GM12865 (cell line): ENCODE results near the gene MIEF1.

Experiments used
- DNase-seq: peaks from one replicate; pipeline ENCODE4 v3.0.0; 2010; ENCODE audit warnings: low read depth
- H3K4me3 ChIP-seq: 2 replicates; pipeline ENCODE4 v1.5.1; 2011; ENCODE audit warnings: mild to moderate bottlenecking, low read depth, low read length, control low read depth
- TF ChIP-seq, protein P1 (sequence below): IDR thresholded peaks from 2 replicates; pipeline ENCODE4 v1.5.1; 2011; ENCODE audit warnings: low read length, control low read depth, low read depth, inconsistent platforms; ENCODE audit not compliant: insufficient read depth; ENCODE audit errors: missing control alignments

Gene MIEF1

GRCh38 chr22:39466228-39467006 is 35.7 kb upstream of the MIEF1 start:
- DNase-seq = no peak
- TF ChIP-seq, protein P1, sequence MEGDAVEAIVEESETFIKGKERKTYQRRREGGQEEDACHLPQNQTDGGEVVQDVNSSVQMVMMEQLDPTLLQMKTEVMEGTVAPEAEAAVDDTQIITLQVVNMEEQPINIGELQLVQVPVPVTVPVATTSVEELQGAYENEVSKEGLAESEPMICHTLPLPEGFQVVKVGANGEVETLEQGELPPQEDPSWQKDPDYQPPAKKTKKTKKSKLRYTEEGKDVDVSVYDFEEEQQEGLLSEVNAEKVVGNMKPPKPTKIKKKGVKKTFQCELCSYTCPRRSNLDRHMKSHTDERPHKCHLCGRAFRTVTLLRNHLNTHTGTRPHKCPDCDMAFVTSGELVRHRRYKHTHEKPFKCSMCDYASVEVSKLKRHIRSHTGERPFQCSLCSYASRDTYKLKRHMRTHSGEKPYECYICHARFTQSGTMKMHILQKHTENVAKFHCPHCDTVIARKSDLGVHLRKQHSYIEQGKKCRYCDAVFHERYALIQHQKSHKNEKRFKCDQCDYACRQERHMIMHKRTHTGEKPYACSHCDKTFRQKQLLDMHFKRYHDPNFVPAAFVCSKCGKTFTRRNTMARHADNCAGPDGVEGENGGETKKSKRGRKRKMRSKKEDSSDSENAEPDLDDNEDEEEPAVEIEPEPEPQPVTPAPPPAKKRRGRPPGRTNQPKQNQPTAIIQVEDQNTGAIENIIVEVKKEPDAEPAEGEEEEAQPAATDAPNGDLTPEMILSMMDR = no peak
- H3K4me3 ChIP-seq = no peak overlapping the region

DNA sequence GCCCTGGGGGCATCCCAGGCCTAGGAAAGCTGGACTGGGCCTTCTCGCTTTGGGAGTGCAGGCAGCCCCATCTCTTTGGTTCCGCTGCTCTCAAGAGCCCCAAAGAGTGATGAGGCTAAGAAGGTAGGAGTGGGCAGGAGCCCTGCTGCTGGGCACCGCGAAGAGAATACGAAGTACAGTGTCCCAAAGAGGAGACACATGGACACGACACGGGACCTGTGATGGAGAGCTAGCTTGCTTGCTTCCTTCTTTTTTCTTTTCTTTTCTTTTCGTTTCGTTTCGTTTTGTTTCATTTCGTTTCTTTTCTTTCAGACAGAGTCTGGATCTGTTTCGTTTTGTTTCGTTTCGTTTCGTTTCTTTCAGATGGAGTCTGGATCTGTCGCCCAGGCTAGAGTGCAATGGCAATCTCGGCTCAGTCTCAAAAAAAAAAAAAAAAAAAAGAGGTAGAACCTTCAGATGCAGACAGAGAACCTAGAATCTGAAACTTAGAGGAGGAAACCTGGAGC is 34.6 kb upstream of the MIEF1 start:
- no peak for DNase-seq
- TF ChIP-seq, protein P1 = no peak
- no peak overlapping the region for H3K4me3 ChIP-seq

DNA sequence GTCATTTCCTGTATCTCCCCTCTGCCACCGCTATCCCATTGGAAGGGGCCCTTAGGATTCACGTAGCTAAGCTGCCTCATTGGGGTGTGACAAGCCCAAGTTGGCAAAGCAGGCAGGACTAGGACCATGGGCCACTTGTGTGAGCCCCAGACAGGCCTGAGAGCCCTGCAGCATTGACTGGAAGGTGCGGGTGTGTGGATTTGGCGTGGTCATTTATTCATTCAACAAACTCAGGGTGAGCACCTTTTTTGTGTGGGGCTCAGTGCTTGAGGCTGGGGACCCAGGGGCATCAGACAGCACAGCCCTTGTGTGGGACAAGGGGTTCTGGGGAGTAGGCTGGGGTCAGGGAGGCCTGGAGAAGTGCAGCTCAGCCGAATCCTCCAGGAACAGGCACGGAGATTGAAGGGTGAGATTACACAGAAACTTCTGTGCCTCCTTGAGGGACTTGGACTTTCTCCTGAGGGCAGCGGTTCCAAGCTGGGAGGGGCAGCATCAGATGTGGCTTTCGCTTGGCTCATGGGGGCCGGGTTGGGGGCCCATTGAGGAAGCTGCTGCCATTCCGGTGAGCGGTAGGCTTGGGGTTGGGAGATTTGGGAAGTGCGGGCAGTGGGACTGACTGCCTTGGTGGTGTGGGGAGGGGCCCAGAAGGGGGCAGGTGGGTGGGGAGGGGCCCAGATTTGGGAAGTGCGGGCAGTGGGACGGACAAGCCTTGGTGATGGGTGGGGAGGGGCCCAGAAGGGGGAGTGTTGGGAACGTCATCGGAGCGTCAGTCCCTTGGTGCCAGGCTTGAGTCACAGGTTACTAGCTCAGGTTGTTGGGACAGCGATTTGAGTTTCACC is 33.4 kb upstream of the MIEF1 start:
- no peak for DNase-seq
- no peak overlapping the region for H3K4me3 ChIP-seq
- TF ChIP-seq, protein P1 = no peak

DNA sequence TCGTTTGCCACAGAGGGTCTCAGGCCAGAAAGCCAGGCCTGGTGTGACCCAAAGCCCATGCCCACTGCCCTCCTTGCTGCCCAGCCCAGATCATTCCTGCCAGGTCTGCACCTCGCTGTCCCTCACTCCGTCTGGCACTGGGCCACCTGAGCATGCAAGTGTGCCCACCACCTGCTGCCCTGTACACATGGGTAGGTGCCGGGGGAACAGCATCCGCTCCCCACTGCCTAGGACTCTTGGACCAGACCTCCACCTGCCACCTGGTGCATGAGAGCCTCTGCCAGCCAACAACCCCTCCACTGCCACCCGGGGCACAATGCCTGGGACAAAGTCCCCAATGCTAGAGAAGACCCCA is 32.8 kb upstream of the MIEF1 start:
- H3K4me3 ChIP-seq = no peak overlapping the region
- TF ChIP-seq, protein P1 = no peak
- DNase-seq = no peak

- no peak for DNase-seq
- H3K4me3 ChIP-seq = no peak overlapping the region
- TF ChIP-seq, protein P1 = no peak
Observed at GRCh38 chr22:39469681-39470450, 32.2 kb upstream of the MIEF1 start.

DNA sequence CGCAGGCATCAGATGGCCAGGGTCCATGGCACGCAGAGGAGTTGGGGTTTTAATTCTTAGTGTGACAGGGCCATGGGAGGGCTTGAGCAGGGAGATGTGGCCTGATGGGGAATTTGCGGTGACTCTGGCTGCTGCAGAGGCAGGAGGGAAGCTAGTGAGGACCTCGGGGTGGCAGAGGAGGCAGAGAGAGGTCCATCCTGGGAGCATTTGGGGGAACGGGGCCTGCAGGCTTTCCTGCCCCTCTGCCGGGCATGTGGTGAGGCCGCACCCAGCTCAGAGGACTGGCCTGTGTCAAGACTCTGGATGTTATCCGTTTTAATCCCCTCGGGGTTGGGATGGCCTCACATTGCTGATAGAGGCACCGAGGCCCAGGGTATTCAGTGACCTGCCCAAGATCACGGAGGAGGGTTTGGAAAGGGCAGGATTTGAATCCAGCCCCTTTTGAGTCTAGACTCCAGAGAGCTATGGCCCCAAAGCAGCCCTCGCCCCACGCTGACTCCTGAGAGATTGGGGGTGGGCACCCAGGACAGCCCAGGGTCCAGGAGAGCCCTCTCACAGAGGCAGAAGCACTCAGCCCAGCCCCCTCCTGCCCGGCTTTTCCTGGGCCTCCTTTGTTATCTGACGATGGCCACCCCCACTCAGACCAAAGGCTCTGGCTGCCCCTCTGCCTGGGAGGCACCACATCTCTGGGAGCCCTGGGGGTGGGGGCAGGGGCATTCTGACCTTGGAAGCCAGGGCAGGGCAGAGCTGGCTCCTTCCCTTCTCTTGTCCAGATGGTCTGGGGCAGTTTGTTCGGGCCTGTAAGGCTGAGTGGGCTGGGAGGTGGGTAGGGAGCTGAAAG is 31.4 kb upstream of the MIEF1 start:
- TF ChIP-seq, protein P1 = no peak
- DNase-seq = no peak
- peak overlapping the region; percentile 28 for H3K4me3 ChIP-seq
